HG03520 (cell line): Measurements from ENCODE around the gene SACS.

Source experiments
- ATAC-seq: cut with Tn5 transposase; IDR thresholded peaks from one replicate; pipeline ENCODE4 v1.9.1; 2021; ENCODE audit warnings: mild to moderate bottlenecking, moderate library complexity; ENCODE audit not compliant: unreplicated experiment

SACS gene

GRCh38 chr13:23372264-23372906 is 61.1 kb downstream of the SACS start:
- no peak for ATAC-seq

- ATAC-seq = no peak
These were observed 65.6 kb downstream of the SACS start for GRCh38 chr13:23367907-23368306.

- ATAC-seq = no peak
These were observed 67.8 kb downstream of the SACS start for GRCh38 chr13:23365652-23366051.

GRCh38 chr13:23359882-23360281 is 73.6 kb downstream of the SACS start:
- no peak for ATAC-seq

GRCh38 chr13:23357349-23357748 is 76.2 kb downstream of the SACS start:
- ATAC-seq = no peak

- ATAC-seq = no peak
These were observed 77.1 kb downstream of the SACS start for GRCh38 chr13:23356368-23356767.

GRCh38 chr13:23354520-23354919 is 79.0 kb downstream of the SACS start:
- no peak for ATAC-seq

GRCh38 chr13:23352161-23352560 is 81.3 kb downstream of the SACS start:
- ATAC-seq = no peak

GRCh38 chr13:23350009-23350408 is 83.5 kb downstream of the SACS start:
- no peak for ATAC-seq

- ATAC-seq = no peak
These were observed 84.2 kb downstream of the SACS start for GRCh38 chr13:23349161-23349897.

- no peak for ATAC-seq
These were observed 85.0 kb downstream of the SACS start for GRCh38 chr13:23348262-23349127.

- no peak for ATAC-seq
These were observed 85.9 kb downstream of the SACS start for GRCh38 chr13:23347601-23348000.

GRCh38 chr13:23344931-23345595 is 88.4 kb downstream of the SACS start:
- no peak for ATAC-seq

GRCh38 chr13:23339225-23339624 is 94.3 kb downstream of the SACS start:
- ATAC-seq = no peak

GRCh38 chr13:23330356-23330755 is 103.1 kb downstream of the SACS start:
- no peak for ATAC-seq

- peak; percentile 38 for ATAC-seq
These were observed 108.3 kb downstream of the SACS start for GRCh38 chr13:23325191-23325590.

- no peak for ATAC-seq
These were observed 109.4 kb downstream of the SACS start for GRCh38 chr13:23323946-23324709.

- no peak for ATAC-seq
These were observed 110.9 kb downstream of the SACS start for GRCh38 chr13:23322353-23323336.
